HEK293 (cell line): ENCODE data around the gene TMCC2.

Experiments used
- ATF2 ChIP-seq: fragments of 450-650 bp; formaldehyde crosslinking; IDR thresholded peaks from 2 replicates; pipeline ENCODE4 v1.5.1; 2016; ENCODE audit warnings: missing biosample characterization, missing genetic modification characterization, low read depth
- GLI2 ChIP-seq: fragments of 450-650 bp; formaldehyde crosslinking; IDR thresholded peaks from 2 replicates; pipeline ENCODE4; 2017; ENCODE audit warnings: missing biosample characterization, missing genetic modification characterization, low read depth, borderline replicate concordance
- OVOL3 ChIP-seq: fragments of 450-650 bp; formaldehyde crosslinking; IDR thresholded peaks from 2 replicates; pipeline ENCODE4 v1.5.1; 2016; ENCODE audit warnings: missing biosample characterization, missing genetic modification characterization
- PBX3 ChIP-seq: sonication (generic); formaldehyde crosslinking; IDR thresholded peaks from 2 replicates; pipeline ENCODE4 v1.8.1; 2022; ENCODE audit warnings: mild to moderate bottlenecking, moderate library complexity, missing genetic modification reagents
- SCRT2 ChIP-seq: fragments of 450-650 bp; formaldehyde crosslinking; IDR thresholded peaks from 2 replicates; pipeline ENCODE4 v1.5.1; 2016; ENCODE audit warnings: missing biosample characterization, missing genetic modification characterization
- ZBTB17 ChIP-seq: fragments of 450-650 bp; formaldehyde crosslinking; IDR thresholded peaks from 2 replicates; pipeline ENCODE4 v1.5.1; 2016; ENCODE audit warnings: missing biosample characterization, missing genetic modification characterization
- ZBTB21 ChIP-seq: fragments of 450-650 bp; formaldehyde crosslinking; IDR thresholded peaks from 2 replicates; pipeline ENCODE4 v1.5.1; 2017; ENCODE audit warnings: missing biosample characterization, missing genetic modification characterization
- ZNF112 ChIP-seq: fragments of 450-650 bp; formaldehyde crosslinking; IDR thresholded peaks from 2 replicates; pipeline ENCODE4 v1.5.0; 2017; ENCODE audit warnings: missing biosample characterization, missing genetic modification characterization
- ZNF140 ChIP-seq: fragments of 450-650 bp; formaldehyde crosslinking; IDR thresholded peaks from 2 replicates; pipeline ENCODE4 v1.5.1; 2016; ENCODE audit warnings: missing biosample characterization, missing genetic modification characterization
- ZNF16 ChIP-seq: fragments of 450-650 bp; formaldehyde crosslinking; IDR thresholded peaks from 2 replicates; pipeline ENCODE4 v1.5.1; 2016; ENCODE audit warnings: low read depth, missing biosample characterization, missing genetic modification characterization
- ZNF2 ChIP-seq: fragments of 450-650 bp; formaldehyde crosslinking; IDR thresholded peaks from 2 replicates; pipeline ENCODE4 v1.5.1; 2016; ENCODE audit warnings: missing biosample characterization, missing genetic modification characterization
- ZNF26 ChIP-seq: fragments of 450-650 bp; formaldehyde crosslinking; IDR thresholded peaks from 2 replicates; pipeline ENCODE4 v1.5.1; 2016; ENCODE audit warnings: missing biosample characterization, missing genetic modification characterization
- ZNF292 ChIP-seq: fragments of 450-650 bp; formaldehyde crosslinking; IDR thresholded peaks from 2 replicates; pipeline ENCODE4 v1.5.1; 2016; ENCODE audit warnings: low read depth, missing biosample characterization, missing genetic modification characterization, borderline replicate concordance
- ZNF335 ChIP-seq: fragments of 450-650 bp; formaldehyde crosslinking; conservative IDR thresholded peaks from 2 replicates; pipeline ENCODE4 v1.5.1; 2016; ENCODE audit warnings: missing biosample characterization, missing genetic modification characterization
- ZNF350 ChIP-seq: fragments of 450-650 bp; formaldehyde crosslinking; IDR thresholded peaks from 2 replicates; pipeline ENCODE4 v1.5.0; 2017; ENCODE audit warnings: missing biosample characterization, mild to moderate bottlenecking, missing genetic modification characterization
- ZNF362 ChIP-seq: fragments of 450-650 bp; formaldehyde crosslinking; IDR thresholded peaks from 2 replicates; pipeline ENCODE4 v1.5.1; 2016; ENCODE audit warnings: missing biosample characterization, missing genetic modification characterization
- ZNF37A ChIP-seq: fragments of 450-650 bp; IDR thresholded peaks from 2 replicates; pipeline ENCODE4 v1.5.1; 2018; ENCODE audit warnings: missing biosample characterization, missing genetic modification characterization
- ZNF391 ChIP-seq: fragments of 450-650 bp; formaldehyde crosslinking; IDR thresholded peaks from 2 replicates; pipeline ENCODE4 v1.5.1; 2016; ENCODE audit warnings: low read depth, missing biosample characterization, missing genetic modification characterization, borderline replicate concordance
- ZNF404 ChIP-seq: fragments of 450-650 bp; formaldehyde crosslinking; IDR thresholded peaks from 2 replicates; pipeline ENCODE4 v1.5.1; 2017; ENCODE audit warnings: missing biosample characterization, missing genetic modification characterization
- ZNF548 ChIP-seq: fragments of 450-650 bp; formaldehyde crosslinking; IDR thresholded peaks from 2 replicates; pipeline ENCODE4 v1.5.1; 2016; ENCODE audit warnings: missing biosample characterization, missing genetic modification characterization
- ZNF610 ChIP-seq: fragments of 450-650 bp; formaldehyde crosslinking; IDR thresholded peaks from 2 replicates; pipeline ENCODE4 v1.5.1; 2016; ENCODE audit warnings: missing biosample characterization, missing genetic modification characterization, borderline replicate concordance
- ZNF624 ChIP-seq: fragments of 450-650 bp; formaldehyde crosslinking; IDR thresholded peaks from 2 replicates; pipeline ENCODE4 v1.5.1; 2017; ENCODE audit warnings: missing biosample characterization, missing genetic modification characterization
- ZNF626 ChIP-seq: fragments of 450-650 bp; sonication (Bioruptor Pico); formaldehyde crosslinking; IDR thresholded peaks from 2 replicates; pipeline ENCODE4 v1.5.1; 2018; ENCODE audit warnings: missing biosample characterization, missing genetic modification characterization, inconsistent platforms
- ZNF658 ChIP-seq: fragments of 450-650 bp; formaldehyde crosslinking; IDR thresholded peaks from 2 replicates; pipeline ENCODE4; 2016; ENCODE audit warnings: missing biosample characterization, missing genetic modification characterization
- ZSCAN16 ChIP-seq: fragments of 450-650 bp; formaldehyde crosslinking; IDR thresholded peaks from 2 replicates; pipeline ENCODE4 v1.5.1; 2016; ENCODE audit warnings: missing biosample characterization, missing genetic modification characterization
- TF ChIP-seq, protein P1 (sequence below): fragments of 450-650 bp; formaldehyde crosslinking; conservative IDR thresholded peaks from 2 replicates; pipeline ENCODE4 v1.5.1; 2016; ENCODE audit warnings: low read depth, missing biosample characterization, missing genetic modification characterization
- TF ChIP-seq, protein P2 (sequence below): fragments of 450-650 bp; formaldehyde crosslinking; IDR thresholded peaks from 2 replicates; pipeline ENCODE4 v1.5.1; 2016; ENCODE audit warnings: missing biosample characterization, missing genetic modification characterization

Gene TMCC2

GRCh38 chr1:205321162-205321958 lies 93.6 kb downstream of the TMCC2 start, which contains the start of gene NUAK2 (continued):
- no peak for TF ChIP-seq ZBTB21 (tag by site-specific recombination)
- TF ChIP-seq, protein P1, sequence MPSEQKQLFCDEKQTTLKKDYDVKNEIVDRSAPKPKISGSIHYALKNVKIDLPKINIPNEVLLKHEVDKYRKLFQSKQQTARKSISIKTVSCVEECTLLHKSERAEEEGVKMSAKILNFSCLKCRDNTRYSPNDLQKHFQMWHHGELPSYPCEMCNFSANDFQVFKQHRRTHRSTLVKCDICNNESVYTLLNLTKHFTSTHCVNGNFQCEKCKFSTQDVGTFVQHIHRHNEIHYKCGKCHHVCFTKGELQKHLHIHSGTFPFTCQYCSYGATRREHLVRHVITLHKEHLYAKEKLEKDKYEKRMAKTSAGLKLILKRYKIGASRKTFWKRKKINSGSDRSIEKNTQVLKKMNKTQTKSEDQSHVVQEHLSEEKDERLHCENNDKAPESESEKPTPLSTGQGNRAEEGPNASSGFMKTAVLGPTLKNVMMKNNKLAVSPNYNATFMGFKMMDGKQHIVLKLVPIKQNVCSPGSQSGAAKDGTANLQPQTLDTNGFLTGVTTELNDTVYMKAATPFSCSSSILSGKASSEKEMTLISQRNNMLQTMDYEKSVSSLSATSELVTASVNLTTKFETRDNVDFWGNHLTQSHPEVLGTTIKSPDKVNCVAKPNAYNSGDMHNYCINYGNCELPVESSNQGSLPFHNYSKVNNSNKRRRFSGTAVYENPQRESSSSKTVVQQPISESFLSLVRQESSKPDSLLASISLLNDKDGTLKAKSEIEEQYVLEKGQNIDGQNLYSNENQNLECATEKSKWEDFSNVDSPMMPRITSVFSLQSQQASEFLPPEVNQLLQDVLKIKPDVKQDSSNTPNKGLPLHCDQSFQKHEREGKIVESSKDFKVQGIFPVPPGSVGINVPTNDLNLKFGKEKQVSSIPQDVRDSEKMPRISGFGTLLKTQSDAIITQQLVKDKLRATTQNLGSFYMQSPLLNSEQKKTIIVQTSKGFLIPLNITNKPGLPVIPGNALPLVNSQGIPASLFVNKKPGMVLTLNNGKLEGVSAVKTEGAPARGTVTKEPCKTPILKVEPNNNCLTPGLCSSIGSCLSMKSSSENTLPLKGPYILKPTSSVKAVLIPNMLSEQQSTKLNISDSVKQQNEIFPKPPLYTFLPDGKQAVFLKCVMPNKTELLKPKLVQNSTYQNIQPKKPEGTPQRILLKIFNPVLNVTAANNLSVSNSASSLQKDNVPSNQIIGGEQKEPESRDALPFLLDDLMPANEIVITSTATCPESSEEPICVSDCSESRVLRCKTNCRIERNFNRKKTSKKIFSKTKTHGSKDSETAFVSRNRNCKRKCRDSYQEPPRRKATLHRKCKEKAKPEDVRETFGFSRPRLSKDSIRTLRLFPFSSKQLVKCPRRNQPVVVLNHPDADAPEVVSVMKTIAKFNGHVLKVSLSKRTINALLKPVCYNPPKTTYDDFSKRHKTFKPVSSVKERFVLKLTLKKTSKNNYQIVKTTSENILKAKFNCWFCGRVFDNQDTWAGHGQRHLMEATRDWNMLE = no peak
- no peak for TF ChIP-seq ZNF391 (tag by site-specific recombination)
- no peak for TF ChIP-seq ZNF624 (tag by site-specific recombination)
- peak; percentile 98 for TF ChIP-seq ZNF16 (tag by site-specific recombination)
- no peak for TF ChIP-seq ZNF404 (tag by site-specific recombination)
- TF ChIP-seq OVOL3 = no peak
- no peak for TF ChIP-seq SCRT2 (tag by site-specific recombination)
- no peak for TF ChIP-seq ZNF140 (tag by site-specific recombination)
- TF ChIP-seq ATF2 (tag by site-specific recombination) = no peak
- TF ChIP-seq ZNF362 = no peak
- no peak for TF ChIP-seq ZNF610 (tag by site-specific recombination)
- no peak for TF ChIP-seq PBX3
- TF ChIP-seq ZNF2 (tag by site-specific recombination) = peak; percentile 74; the same call in 1 of the 2 replicates
- TF ChIP-seq ZNF658 (tag by site-specific recombination) = no peak
- TF ChIP-seq, protein P2, sequence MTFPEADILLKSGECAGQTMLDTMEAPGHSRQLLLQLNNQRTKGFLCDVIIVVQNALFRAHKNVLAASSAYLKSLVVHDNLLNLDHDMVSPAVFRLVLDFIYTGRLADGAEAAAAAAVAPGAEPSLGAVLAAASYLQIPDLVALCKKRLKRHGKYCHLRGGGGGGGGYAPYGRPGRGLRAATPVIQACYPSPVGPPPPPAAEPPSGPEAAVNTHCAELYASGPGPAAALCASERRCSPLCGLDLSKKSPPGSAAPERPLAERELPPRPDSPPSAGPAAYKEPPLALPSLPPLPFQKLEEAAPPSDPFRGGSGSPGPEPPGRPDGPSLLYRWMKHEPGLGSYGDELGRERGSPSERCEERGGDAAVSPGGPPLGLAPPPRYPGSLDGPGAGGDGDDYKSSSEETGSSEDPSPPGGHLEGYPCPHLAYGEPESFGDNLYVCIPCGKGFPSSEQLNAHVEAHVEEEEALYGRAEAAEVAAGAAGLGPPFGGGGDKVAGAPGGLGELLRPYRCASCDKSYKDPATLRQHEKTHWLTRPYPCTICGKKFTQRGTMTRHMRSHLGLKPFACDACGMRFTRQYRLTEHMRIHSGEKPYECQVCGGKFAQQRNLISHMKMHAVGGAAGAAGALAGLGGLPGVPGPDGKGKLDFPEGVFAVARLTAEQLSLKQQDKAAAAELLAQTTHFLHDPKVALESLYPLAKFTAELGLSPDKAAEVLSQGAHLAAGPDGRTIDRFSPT = no peak
- no peak for TF ChIP-seq ZNF350
- TF ChIP-seq ZNF292 (tag by site-specific recombination) = no peak
- TF ChIP-seq ZNF626 = no peak
- TF ChIP-seq ZNF548 (tag by site-specific recombination) = no peak
- TF ChIP-seq ZNF112 (tag by site-specific recombination) = no peak
- no peak for TF ChIP-seq GLI2
- peak; percentile 96 for TF ChIP-seq ZNF335 (tag by site-specific recombination)
- peak; percentile 67; the same call in 1 of the 2 replicates for TF ChIP-seq ZBTB17
- TF ChIP-seq ZSCAN16 (tag by site-specific recombination) = no peak
- TF ChIP-seq ZNF37A (tag by site-specific recombination) = no peak
- TF ChIP-seq ZNF26 = no peak
